CD4-positive, alpha-beta T cell treated with Interleukin-12 subunit alpha and Interleukin-12 subunit beta, for 1 hour (primary cell): ENCODE data around the gene PRG2.
"Not testable (repeated sequence)": the region's sequence is repeated elsewhere in the genome, so short reads cannot be mapped to it uniquely, and the experiment has no call there.

Experiments
- DNase-seq: peaks from one replicate; pipeline ENCODE4 v3.0.0-alpha.2; 2020

PRG2 gene

DNA sequence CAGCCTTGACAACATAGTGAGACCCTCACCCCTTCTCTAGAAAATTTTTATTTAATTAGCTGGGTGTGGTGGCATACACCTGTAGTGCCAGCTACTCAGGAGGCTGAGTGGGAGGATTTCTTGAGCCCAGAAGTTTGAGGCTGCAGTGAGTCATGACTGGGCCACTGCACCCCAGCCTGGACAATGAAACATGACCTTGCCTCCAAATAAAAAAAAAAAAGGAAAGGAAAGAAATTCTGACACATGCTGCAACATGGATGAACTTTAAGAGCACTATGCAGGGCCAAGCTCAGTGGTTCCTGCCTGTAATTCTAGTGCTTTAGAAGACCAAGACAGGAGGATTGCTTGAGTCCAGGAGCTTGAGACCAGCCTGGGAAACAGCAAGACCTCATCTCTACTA lies 27.7 kb upstream of the PRG2 start:
- no peak for DNase-seq

DNA sequence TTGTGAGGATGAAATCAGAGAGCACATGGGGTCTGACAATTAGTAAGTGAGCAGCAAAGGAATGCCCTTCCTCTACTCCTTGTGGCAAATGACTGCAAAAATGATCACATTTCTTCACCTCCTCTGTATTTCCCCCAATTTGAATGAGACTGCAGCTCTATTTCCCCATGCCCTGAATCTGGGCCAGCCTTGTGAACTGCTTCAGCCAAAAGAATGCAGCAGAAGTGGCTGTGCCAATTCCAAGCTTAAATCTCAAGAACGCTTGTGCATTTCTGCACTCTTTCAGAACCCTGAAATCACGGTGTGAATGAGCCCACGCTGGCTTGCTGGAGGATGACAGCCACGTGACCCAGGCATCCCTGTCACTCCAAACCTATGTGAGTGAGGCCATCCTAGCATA lies 26.6 kb upstream of the PRG2 start:
- no peak for DNase-seq

DNA sequence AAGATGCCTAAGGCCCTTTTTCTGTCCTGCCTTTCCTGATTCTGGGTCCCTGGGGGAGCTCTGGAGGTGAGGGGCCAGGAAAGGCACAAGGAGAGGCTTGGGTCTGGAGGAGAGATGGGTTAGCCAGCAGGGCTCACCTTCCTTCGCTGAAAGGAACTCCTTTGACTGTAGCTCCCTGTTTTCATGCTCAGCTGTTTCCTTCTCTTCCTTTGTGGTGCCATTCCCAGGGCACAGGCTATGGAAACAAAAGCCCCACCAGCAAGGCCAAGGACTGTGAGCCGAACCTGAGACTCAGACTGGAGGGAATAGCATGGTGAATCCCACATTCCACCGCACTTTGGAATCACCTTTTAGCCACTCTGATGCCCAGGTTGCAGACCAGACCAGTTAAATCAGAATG lies 26.0 kb upstream of the PRG2 start:
- DNase-seq = no peak

DNA sequence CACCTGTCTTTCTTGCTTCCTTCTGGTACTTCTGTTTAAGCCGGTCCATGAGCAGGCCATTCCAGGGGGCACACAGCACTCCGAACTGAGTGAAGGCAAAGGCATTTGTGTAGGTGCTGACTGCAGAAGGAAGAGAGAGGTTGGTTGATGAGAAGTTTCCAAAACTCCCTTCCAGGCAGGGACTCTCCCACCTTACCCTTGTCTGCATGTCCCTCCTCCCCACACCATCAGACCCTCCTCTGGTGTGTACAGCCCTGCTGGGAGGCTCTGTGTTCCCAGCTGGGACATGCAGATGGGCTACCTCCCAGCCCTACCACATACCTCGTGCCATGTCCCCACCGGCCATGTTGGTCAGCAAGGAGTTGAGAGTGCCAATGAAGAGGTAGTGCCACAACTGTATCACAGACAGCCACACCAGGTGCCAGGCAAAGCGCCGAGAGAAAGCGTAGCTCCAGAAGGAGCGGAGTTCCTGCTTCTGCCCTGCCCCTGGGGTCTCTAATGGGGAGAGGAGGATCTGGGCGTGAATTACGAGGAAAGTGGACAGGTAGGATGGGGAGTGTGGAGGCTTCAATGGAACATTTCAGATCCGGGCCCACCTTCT lies 24.3 kb upstream of the PRG2 start:
- no peak for DNase-seq

DNA sequence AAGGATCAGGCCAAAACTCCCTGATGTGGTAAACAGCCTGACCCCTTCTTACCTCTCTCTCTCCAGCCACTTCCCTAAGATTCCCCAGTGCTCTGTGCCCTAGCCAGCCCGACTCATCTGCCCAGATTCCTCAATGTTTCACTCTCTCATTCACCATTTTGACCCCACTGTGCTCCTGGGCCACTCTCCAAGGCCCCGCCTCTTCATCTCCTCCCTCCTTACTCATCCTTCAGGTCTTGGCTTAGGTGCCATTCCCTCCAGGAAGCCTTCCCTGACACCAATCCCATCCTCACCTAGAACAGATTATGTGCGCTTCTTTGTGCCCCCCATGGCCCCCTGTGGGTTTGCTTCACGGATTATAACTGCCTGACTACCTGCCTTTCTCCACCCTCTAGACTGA lies 23.2 kb upstream of the PRG2 start:
- DNase-seq = no peak

DNA sequence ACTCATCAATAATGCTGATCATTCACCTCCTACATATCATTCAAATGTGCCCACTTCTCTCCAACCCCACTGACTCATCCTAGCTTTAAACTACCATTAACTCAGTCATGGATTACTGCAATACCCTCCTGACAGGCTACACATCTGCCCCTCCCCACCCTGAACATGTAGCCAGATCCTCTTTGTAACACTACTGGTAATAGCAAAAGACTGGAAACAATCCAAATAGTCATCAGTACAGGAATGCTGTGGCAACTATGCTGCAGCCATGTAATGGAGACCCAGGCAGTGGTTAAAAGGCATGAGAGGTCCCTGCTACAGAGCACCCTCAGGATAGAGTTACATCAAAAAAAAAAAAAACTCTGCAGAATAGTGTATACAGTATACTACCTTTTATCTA lies 19.8 kb upstream of the PRG2 start:
- no peak for DNase-seq

DNA sequence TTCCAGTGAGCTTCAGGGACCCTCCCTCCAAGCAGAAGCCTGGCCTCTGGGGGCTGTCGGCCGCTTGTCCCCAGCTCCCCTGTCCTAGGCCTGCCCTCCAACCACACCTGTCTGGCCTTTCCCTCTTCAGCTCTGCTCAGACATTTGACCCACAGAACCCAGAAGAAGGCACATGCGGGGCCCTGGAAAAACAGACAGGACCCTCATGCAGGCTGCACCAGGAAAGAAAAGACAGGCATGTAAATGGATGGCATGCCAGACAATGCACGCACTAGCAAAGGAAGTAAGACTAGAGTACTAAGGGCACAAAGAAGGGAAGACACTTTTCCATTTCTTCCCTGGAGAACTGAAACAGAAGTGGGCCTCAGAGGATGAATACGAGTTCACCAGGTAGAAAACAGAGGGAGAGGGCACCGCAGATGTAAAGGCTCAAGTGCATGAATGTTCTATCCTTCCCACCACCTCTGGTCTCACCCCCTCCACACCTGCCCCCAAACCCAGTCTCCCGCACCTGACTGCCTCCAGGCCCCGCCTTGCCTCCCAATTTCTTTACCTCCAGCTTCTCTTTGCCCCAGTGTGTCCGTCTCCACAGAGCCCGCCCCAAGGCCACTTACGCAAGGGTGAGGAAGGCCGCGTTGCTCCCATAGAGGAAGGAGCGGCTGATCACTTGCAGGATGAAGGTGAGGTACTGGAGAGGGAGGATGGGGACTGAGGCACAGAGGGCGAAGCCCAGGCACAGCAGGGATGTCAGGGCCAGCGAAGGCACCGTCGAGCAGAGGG lies 19.1 kb upstream of the PRG2 start:
- no peak for DNase-seq

DNA sequence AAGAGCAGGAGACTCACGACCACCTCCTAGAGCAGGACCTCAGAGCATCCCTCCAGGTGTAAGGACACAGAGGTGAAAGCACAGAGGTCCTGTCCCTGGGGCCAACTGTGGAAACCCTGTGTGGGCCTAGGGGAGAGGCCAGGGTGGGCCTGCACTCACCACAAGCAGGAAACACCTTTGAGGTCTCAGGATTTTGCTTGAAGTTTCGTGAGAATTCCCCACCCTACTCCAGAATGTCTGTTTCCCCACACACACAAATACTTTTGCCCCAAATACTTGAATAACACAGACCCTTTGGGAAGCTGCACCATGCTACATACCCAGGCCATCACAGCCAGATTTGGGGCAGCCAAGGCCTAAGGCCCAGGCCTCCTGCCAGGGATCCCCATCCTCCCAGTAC lies 18.3 kb upstream of the PRG2 start:
- no peak for DNase-seq

DNA sequence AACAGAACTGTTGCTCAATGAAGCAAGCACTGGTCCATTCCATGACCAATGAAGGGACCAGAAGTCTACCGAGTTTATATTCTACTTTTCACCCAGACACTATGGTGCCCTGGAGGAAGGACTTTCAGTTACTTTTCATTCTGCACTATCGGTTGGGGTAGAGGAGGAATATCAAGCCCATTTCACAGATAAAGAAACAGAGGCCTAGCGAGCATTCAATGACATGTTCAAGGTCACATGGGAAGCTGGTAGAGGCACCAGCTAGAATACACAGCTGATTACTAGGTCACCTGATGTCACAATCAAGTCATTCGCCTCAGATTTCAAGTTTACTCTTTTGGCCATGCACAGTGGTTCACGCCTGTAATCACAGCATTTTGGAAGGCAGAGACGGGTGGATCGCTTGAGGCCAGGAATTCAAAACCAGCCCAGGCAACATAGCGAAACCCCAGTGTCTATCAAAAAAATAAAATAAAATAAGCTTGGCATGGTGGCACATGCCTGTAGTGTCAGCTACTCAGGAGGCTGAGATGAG lies 17.6 kb upstream of the PRG2 start:
- no peak for DNase-seq

DNA sequence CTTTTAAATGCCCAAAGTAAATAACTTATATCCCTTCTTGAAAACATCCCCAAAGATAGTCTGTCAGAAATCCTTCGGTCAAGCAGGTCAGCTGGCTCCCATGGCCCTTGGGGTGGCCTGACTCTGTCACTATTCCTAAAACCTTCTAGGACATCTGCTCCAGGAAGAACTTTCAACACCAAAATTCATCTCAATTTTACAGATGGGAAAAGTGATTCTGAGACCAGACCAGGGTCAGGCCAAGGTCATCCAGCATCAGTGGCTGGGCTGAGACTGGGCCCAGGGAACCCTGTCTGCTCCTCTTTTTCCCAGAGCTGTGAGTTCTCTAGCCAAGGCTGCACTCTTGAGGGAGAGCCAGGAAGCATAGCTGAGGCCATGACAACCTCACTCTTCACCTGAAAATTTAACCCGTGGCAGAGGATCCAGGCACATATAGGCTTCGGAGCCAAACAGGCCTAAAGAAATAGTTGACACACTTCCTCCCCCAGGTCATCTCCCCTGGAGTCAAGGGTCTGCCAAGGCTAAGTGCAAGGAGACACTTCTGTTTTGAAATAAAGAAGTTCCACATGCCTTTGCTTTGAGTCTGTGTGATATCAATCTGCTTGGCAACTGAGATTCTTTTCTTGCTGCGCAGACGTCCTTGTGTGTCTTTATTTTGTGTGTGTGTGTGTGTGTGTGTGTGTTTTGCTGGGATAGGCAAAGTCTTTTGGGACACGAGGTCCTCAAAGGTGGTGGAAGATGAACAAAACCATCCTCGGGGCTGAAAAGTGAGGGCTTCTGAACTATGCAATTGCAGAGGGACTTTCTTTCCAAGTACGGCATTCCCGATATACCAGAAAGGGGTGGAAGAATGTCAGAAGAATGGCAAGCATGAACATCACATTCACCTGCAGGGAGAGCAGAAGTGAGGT lies 16.8 kb upstream of the PRG2 start:
- no peak for DNase-seq

DNA sequence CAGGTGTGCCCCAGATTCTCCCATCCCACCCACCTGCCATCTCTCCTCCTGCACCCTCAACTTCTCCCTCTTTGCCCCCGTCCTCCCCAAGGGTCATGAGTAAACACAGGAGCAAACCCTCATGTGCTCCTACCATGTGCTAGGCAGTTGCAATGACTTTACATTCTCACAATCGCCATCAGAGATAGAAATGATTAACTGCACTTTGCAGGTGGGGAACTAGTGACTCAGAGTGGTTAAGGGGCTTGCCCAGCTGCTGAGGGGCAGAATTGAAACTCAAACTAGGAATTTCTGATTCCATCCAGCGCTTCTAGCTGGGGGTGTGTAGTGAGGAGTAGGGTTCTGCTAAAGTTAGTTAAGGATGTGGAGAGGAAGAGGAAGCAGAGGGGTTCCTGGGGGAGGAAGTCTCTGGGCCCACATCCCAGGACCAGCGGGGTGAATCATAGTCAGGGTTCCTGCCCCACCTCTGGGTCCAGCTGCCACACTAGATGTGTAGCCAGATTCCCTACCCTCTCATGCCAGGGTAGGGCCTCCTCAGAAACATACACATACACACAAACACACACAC lies 16.0 kb upstream of the PRG2 start:
- no peak for DNase-seq

DNA sequence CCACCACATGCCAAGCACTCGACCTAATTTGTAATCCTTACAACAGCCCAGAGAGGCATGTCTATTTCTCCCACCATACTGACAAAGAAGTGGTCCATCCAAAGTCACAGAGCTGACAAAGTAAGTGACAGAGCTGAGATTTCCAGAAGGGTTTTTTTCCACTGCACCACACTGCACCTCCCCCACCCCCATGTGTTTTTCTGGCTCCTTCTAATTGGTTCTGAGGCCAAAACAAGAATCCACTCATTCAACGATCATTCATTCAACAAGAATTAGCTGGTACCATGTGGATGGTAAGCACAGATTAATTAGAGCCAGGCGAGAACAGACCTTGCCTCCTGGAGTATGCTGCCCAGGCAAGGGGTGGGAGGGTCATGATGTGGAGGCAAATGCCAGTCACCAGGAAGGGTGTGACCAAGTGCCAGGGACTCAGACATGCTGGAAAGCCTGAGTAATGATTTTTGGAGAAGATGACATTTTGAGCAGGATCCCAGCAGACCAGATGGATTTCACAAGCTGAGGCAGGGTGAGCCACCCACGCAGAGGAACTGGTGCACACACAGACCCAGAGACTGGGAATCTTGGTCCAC lies 14.9 kb upstream of the PRG2 start:
- DNase-seq = no peak

DNA sequence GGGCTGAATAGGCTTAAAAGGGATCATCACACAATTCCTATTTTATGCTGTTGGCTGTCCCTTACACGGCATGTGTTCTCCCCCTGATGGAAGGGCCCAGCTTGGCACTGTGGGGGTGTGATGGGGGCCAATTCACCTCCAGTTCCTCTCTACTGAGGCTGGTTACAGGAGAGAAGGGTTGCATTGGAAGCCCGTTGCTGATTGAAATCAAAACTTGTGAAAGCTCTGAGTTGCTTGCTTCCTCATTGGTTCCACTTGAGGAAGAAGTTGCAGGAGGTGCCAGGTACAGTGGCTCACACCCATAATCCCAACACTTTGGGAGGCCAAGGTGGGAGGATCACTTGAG lies 13.3 kb upstream of the PRG2 start:
- DNase-seq = no peak

DNA sequence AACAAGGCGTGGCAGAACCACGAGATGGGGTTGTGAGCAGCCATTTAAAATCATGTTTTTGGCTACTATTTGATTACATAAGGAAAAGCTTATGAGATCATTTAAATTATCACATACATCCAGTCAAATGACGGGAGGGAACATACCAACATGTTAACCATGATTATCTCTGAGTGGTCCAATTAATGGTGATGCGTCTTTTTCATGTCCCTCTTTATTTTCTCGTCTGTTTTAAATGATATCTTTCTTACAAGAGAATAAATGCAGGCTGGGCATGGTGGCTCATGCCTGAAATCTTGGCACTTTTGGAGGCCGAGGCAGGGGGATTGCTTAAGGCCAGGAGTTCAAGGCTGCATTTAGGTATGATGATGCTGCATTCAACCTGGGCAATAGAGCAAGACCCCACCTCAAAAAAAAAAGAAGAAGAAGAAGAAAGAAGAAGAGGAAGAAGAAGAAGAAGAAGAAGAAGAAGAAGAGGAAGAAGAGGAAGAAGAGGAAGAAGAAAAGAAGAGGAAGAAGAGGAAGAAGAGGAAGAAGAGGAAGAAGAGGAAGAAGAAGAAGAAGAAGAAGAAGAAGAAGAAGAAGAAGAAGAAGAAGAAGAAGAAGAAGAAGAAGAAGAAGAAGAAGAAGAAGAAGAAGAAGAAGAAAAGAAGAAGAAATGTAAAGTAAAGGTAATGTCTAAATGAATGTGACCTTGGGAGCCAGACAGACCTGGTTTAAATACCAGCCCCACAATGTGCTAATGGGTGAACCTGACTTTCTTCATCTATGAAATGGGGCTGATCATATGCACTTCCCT lies 12.8 kb upstream of the PRG2 start:
- not testable (repeated sequence) for DNase-seq

DNA sequence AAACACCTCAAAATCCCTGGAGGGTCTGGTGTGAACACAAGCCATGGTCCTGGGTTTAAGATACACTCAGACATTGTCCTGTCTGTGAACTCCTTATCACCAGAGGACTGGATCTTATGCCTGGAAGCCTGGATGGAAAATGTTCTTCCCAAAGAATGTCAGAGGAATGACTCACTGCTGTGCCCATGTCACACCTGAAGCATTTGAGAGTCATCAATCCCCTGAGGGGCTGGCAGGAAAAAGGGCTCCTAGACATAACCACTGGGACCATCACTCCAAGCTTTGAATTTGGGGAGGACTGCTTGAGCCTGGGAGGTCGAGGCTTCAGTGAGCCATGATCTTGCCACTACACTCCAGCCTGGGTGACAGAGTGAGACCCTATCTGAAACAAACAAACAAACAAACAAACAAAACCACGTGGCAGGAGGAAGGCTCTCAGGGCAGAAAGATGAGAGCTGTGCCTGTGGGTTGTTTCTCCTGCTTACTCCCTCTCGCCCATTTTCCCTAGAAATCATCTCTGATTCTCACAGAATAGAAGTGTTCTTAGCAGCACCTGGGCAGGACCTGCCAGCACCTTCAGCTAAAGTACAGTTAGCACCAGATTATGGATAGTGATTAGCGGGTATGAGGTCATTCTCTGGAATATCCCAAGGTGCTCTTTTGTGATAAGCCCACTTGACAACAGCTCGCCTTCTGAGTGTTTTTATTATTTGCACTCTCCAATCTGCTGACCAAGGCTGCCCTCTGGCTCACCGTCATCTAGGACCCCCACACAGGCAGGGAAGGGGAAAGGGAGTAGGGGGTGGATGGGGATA lies 11.9 kb upstream of the PRG2 start:
- no peak for DNase-seq

DNA sequence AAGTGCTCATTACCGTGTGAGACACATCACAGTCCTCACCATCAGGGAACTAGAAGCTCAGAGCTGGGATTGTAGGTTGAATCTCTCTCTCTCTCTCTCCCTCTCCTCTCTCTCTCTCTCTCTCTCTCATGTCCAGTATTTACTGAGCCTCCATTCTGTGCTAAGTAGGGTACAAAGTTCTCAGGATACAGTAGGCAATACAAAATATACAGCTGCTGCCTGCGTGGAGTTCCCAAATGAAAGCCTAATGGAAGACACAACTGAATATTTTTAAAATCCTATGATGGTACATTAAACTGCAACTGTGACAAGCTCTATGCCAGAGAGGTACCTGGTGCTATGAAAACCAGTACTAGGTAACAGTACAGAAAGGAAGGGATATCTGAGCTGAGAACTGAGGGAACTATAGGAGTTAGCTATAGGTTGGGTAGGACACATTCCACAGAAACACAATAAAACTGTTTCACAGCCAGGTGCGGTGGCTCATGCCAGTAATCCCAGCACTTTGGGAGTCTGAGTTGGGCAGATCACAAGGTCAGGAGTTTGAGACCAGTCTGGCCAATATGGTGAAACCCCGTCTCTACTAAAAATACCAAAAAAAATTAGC lies 9.6 kb upstream of the PRG2 start:
- no peak for DNase-seq

DNA sequence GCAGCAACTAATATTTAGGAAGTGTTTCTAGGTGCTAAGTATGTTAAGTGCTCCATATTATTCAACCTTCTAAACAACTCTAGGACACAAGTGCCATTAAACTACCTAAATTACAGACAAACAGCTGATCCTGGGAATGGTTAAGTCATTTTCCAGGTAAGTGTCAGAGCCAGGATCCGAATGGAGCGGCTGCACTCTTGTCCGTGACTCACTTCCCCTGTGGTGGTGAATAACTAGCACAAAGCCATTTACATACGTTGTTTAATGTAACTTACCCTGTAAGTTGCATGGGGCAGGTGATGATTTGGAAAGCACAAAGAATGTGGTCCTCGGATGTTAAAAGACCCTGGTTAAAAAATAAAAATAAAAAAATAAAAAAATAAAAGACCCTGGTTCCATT lies 8.8 kb upstream of the PRG2 start:
- DNase-seq = no peak

DNA sequence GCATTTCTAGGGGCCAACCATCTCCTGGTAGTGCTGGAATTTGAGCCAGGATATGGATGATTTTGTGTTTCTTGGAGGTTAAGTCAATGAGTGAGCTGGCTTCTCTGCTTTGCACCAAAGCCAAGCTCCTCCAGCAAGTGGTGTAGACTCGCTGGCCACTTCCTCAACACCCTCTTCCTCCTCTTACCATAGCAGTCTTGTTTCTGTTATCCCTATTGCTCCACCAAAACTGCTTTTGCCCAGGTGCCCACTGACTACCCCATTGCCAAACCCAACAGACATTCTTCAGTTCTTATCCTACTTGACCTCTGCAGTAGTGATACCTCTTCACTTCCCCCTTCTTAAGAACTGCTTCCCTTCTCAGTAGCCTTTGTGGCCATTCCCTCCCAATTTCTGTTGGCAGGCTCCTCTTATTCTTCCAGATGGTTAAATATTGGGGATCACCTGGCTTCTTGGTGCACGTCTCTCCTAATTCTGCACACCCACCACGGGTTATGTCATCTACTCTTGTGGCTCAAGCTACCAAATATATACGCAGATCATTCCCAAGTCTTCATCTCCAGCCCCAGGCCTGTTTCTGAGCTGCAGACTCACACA lies 7.0 kb upstream of the PRG2 start:
- no peak for DNase-seq

DNA sequence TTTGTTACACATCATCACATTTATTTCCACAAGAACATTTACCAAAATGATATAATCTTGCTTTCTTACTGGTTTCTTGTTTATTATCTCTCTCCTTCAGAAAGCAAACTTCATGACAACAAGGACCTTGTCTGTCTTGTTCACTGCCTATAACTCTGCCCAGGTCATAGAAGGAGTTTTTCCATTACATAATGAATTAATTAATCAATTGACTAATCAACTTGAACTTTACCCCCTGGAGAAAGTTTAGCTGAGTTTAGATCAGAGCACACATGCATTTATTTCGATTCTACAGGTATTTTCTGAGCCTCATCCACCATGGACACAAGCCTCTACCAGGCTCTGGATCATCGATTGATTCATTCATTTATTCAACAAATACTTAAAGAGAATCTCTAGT lies 6.3 kb upstream of the PRG2 start:
- DNase-seq = no peak

DNA sequence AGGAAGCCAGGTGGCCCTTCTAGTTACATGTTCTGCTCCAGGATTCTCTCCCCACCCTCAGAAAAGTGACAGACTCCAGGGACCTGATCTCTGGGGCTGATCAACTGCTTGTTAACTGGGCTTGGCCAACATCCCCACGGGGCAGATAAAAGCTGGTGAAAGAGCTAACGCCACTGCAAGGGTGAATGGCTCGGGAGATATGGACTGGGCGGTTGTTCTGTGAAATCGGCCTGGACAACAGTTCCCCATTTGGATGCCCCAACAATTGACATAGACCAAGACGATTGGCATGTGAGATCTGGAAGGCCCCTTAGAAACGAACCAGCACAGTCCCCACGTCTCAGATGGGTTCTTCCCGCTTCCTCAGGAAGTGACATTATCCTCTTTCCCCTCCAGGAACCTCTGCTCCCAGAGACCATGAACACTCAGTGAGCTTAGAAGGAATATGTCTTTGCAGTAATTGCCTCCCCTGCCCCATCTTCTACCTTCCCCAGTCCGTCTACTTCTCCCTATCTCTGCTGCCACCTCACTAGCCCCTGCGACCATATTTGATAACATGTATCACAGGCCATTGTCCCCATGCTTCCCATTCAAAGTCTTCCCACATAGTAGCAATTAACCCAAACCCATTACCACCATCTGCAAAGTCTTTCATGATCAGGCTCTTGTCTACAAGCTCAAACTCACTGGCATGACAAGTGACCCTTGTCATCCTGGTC lies 5.6 kb upstream of the PRG2 start:
- DNase-seq = no peak
